HL-60 (cell line): ENCODE data around the gene CEP112.

Source experiments
- CTCF ChIP-seq: IDR thresholded peaks from one replicate; pipeline ENCODE4 v1.5.1; 2011; ENCODE audit warnings: low read length, control low read depth, inconsistent platforms; ENCODE audit not compliant: insufficient read depth
- GABPA ChIP-seq: IDR thresholded peaks from 2 replicates; pipeline ENCODE4 v1.6.1; 2012; ENCODE audit warnings: low read depth
- POLR2AphosphoS5 ChIP-seq: IDR thresholded peaks from 2 replicates; pipeline ENCODE4 v1.6.1; 2012; ENCODE audit warnings: low read depth
- REST ChIP-seq: IDR thresholded peaks from 2 replicates; pipeline ENCODE4 v1.6.1; 2012; ENCODE audit warnings: low read depth; ENCODE audit not compliant: insufficient replicate concordance
- SPI1 ChIP-seq: IDR thresholded peaks from 2 replicates; pipeline ENCODE4 v1.6.1; 2012; ENCODE audit warnings: low read depth, mild to moderate bottlenecking, borderline replicate concordance

GRCh38 chr17:66123163-66123562 lies 68.8 kb downstream of the CEP112 start:
- no peak for TF ChIP-seq POLR2AphosphoS5
- TF ChIP-seq CTCF: no peak
- no peak for TF ChIP-seq GABPA
- TF ChIP-seq REST: no peak
- TF ChIP-seq SPI1: no peak
